Lower leg skin (tissue), 4 donors: ENCODE data around the gene DPP10. TPM values are rescaled to one million over a fixed set of nuclear protein-coding genes. Genes with fewer than 3 reads are reported as not detected.

Experiments used
- DNase-seq, 2 donors: peaks; one replicate each; pipeline ENCODE4 v3.0.0-alpha.2; 2019; ENCODE audit warnings: low spot score in 2 of 2
- H3K4me3 ChIP-seq: fragments of 200-600 bp; sonication (generic); 2 replicates; pipeline ENCODE4 v1.5.1; 2017; ENCODE audit warnings: mild to moderate bottlenecking, low read depth; ENCODE audit not compliant: poor library complexity, severe bottlenecking
- POLR2A ChIP-seq, 2 donors: fragments of 450-650 bp; IDR thresholded peaks; one replicate each; pipeline ENCODE4 v1.6.1; 2016 to 2017; ENCODE audit warnings: antibody characterized with exemption in 2 of 2, mild to moderate bottlenecking in 1 of 2, moderate library complexity in 1 of 2
- WGBS, 2 donors: methylation state at CpG; one replicate each; pipeline ENCODE4 v1.1.5; 2018; 5-methylcytosine and 5-hydroxymethylcytosine counted together
- intact Hi-C: fragments of 100-400 bp; cut with DNase I; formaldehyde crosslinking; loops from one replicate; pipeline ENCODE4 v1.15.0; 2023; ENCODE audit warnings: low total_unique reads
- total RNA-seq, 4 donors: library from RNA; depleted of rRNA; stranded (reverse); fragments of >200 nt; gene quantifications; one replicate each; pipeline ENCODE4 v1.1.0, GENCODE V29; 2016
- TF ChIP-seq, protein P1 (sequence below), 3 donors: fragments of 450-650 bp; IDR thresholded peaks; one replicate each; pipeline ENCODE4 v1.5.1; 2016; ENCODE audit warnings: antibody characterized with exemption in 3 of 3, mild to moderate bottlenecking in 3 of 3, moderate library complexity in 2 of 3

DPP10 gene
- total RNA-seq, 4 donors from 2014 or later, result 1.1 TPM; not detected in 3

DNA sequence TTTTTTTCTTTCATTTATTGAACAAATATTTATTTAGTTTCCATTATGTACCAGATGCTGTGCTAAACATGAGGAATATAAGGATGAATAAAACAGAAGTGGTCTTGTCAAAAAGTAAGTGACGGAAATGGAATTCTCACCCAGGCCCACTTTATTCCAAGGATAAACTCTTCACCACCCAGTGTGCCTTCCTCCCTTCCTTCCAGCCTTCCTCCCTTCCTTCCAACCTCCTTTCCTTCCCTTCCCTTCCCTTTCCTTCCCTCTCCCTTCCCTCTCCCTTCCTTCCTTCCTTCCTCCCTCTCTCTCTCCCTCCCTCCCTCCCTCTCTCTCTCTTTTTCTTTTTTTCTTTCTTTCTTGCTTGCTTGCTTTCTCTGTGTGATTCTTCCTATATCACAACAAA is 240.8 kb downstream of the DPP10 start:
- WGBS, 2 donors, result 94 to 96% methylated on average over 1 of the region's 1 CpG
- DNase-seq, result no peak
- intact Hi-C loops, result no loop called here
- H3K4me3 ChIP-seq, result no peak overlapping the region
- TF ChIP-seq, protein P1, sequence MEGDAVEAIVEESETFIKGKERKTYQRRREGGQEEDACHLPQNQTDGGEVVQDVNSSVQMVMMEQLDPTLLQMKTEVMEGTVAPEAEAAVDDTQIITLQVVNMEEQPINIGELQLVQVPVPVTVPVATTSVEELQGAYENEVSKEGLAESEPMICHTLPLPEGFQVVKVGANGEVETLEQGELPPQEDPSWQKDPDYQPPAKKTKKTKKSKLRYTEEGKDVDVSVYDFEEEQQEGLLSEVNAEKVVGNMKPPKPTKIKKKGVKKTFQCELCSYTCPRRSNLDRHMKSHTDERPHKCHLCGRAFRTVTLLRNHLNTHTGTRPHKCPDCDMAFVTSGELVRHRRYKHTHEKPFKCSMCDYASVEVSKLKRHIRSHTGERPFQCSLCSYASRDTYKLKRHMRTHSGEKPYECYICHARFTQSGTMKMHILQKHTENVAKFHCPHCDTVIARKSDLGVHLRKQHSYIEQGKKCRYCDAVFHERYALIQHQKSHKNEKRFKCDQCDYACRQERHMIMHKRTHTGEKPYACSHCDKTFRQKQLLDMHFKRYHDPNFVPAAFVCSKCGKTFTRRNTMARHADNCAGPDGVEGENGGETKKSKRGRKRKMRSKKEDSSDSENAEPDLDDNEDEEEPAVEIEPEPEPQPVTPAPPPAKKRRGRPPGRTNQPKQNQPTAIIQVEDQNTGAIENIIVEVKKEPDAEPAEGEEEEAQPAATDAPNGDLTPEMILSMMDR (IDR thresholded peaks at IDR 0.05), result no peak
- TF ChIP-seq POLR2A (IDR thresholded peaks at IDR 0.05), result no peak

DNA sequence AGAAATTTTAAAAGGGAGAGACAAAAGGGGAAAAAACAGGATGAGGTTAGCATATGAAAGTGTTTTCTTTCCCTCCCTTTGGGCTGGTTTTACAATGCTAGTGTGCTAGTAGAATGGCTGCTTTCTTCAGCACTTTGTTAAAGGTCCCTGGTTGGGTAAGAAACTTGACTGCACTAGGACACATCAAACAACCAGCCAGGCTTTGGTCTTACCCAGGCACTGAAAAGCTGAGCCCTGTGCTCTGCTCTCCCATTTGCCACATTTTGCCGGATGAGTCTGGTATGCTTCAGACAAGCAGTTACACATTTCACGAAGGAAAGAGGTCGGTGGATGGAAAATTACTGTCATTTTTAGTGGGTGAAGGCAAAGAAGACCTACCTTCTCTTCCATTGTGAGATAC is 242.0 kb downstream of the DPP10 start:
- no peak for DNase-seq
- H3K4me3 ChIP-seq, result no peak overlapping the region
- intact Hi-C loops, result no loop called here
- WGBS, 2 donors, result 78% methylated on average over 3 of the region's 3 CpGs
- TF ChIP-seq, protein P1 (IDR thresholded peaks at IDR 0.05), result no peak
- no peak for TF ChIP-seq POLR2A (IDR thresholded peaks at IDR 0.05)

DNA sequence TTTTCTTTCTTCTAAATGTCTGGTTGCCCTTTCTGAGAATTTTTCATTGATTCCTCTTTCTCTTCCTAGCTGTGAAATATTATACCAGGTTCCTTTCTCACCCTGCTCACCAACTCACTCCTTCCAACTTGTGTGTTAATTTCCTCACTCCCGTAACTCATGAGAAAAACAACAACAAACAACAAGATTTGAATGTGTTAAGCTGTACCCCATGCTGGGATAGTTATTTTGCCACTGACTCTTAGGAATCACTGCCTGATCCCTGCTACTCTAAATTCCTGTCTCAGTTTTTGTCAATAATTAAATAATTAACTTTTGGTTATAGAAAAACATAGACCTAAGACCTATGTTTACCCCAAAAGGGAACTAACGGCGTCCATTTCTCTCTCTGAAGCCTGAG is 242.7 kb downstream of the DPP10 start:
- no peak overlapping the region for H3K4me3 ChIP-seq
- no peak for DNase-seq
- TF ChIP-seq, protein P1 (IDR thresholded peaks at IDR 0.05), result no peak
- no peak for TF ChIP-seq POLR2A (IDR thresholded peaks at IDR 0.05)
- WGBS, 2 donors, result 64 to 74% methylated on average over 3 of the region's 3 CpGs
- intact Hi-C loops, result no loop called here

DNA sequence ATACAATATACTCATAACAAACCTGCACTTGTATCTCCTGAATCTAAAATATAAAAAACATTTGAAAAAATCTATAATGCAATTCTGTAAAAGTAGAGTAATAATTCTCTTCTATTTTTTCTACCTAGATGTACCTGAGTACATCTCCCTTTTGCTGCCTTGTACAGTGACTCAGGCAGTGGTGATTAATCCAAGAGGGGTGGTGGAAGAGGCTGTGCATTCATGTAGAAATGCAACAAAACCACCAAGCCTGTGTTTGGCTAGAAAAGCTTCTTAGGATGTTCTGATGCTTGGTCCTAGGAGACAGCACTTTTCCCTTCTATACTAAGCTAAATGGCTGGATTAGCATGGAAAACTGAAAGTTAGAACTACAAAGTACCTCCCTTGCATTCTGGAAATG is 245.8 kb downstream of the DPP10 start:
- TF ChIP-seq, protein P1 (IDR thresholded peaks at IDR 0.05), result no peak
- no peak for TF ChIP-seq POLR2A (IDR thresholded peaks at IDR 0.05)
- intact Hi-C loops, result no loop called here

DNA sequence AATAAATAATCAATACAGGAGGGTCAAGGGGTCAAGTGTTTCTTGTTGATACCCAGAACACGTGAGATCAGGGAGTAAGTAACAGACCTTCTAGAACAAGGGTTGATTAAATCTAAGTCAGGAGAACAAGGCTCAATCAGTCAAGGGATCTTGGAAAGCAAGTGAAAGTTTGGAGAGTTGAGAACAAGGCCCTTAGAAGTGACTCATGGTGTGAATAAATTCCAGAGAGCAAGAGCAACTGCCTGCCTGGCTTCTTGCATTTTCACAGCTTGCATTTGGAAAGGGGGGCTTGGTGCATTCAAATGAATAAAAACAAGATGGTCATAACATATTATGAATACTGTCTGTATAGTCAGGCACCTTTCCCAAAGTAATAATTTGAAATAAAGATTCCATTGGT is 256.1 kb downstream of the DPP10 start:
- intact Hi-C loops, result no loop called here
- H3K4me3 ChIP-seq, result no peak overlapping the region
- DNase-seq, result no peak
- TF ChIP-seq, protein P1 (IDR thresholded peaks at IDR 0.05), result no peak
- TF ChIP-seq POLR2A (IDR thresholded peaks at IDR 0.05), result no peak
- WGBS, 2 donors, result 66 to 83% methylated on average over 1 of the region's 1 CpG

More for the DNA sequence above, 245.8 kb downstream of the DPP10 start:
- no peak for DNase-seq
- no peak overlapping the region for H3K4me3 ChIP-seq

DNA sequence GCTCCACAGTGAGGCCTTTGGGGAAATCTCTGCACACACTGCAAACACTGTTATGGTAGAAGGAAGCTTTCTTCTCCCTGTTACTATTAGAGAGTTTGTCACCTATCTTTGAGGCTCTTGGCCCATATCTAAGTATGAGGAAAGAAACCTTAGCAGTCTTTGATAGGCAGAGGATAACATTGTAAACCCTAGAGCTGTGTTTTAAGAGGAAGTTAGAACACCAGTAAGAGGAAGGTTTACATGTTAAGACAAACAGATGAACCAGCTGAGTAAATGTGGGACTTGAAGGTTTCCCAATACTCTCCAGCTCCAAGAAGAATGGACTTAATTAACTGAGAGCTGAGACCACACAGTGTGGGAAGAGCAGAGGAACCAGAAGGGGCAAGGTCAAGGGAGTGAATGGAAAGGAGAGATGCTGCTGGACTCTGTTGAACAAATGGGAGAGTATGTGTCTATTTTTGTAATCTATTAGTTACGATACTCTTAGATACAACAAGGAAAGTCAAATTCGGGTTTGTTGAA is 257.0 kb downstream of the DPP10 start:
- H3K4me3 ChIP-seq, result no peak overlapping the region
- TF ChIP-seq, protein P1 (IDR thresholded peaks at IDR 0.05), result no peak
- TF ChIP-seq POLR2A (IDR thresholded peaks at IDR 0.05), result no peak
- 81 to 89% methylated on average over 2 of the region's 2 CpGs for WGBS, 2 donors
- no peak for DNase-seq
- intact Hi-C loops, result no loop called here
